HEK293 (cell line): ENCODE measurements around the gene PDSS2.

Source experiments
- CTCF ChIA-PET: fragments of 350-600 bp; formaldehyde crosslinking; extraction: SDS; loops from one replicate; lab custom pipeline; 2021; ENCODE audit warnings: antibody characterized with exemption; lab: Yijun Ruan, JAX
- POLR2A ChIA-PET: fragments of 300-600 bp; formaldehyde crosslinking; extraction: SDS; loops from one replicate; lab custom pipeline; 2020; ENCODE audit warnings: antibody characterized with exemption, inconsistent platforms; lab: Yijun Ruan, JAX
- H3K27ac ChIP-seq: fragments of 200-500 bp; sonication (Bioruptor generic); 2 replicates; pipeline ENCODE4 v1.5.1; 2014; ENCODE audit warnings: low read depth, low read length, control low read depth, inconsistent platforms; ENCODE audit errors: extremely low read depth
- H3K36me3 ChIP-seq, 2 experiments: fragments of 200-500 bp in 1 of 2; sonication (Bioruptor generic) in 1 of 2; 1 replicate in 1 of 2; 2 replicates in 1 of 2; pipeline ENCODE4 v1.5.1; 2014 to 2017; ENCODE audit warnings: inconsistent platforms in 2 of 2, low read length in 2 of 2; ENCODE audit not compliant: control insufficient read depth in 2 of 2, insufficient read depth in 1 of 2
- H3K4me1 ChIP-seq: fragments of 200-500 bp; sonication (Bioruptor generic); 2 replicates; pipeline ENCODE4 v1.5.1; 2014; ENCODE audit warnings: mild to moderate bottlenecking, low read length, inconsistent platforms; ENCODE audit not compliant: control insufficient read depth, insufficient read depth
- H3K4me3 ChIP-seq: 2 replicates; pipeline ENCODE4 v1.5.1; 2011; ENCODE audit warnings: low read depth, mild to moderate bottlenecking, control low read depth, low read length, moderate library complexity
- H3K9me3 ChIP-seq: fragments of 200-500 bp; sonication (Bioruptor generic); 2 replicates; pipeline ENCODE4 v1.5.1; 2014; ENCODE audit warnings: low read depth, low read length, inconsistent platforms; ENCODE audit not compliant: control insufficient read depth, insufficient read depth
- EGR2 ChIP-seq: fragments of 450-650 bp; formaldehyde crosslinking; IDR thresholded peaks from 2 replicates; pipeline ENCODE4 v1.5.1; 2016; ENCODE audit warnings: low read depth, missing biosample characterization, missing genetic modification characterization
- RBAK ChIP-seq: fragments of 450-650 bp; formaldehyde crosslinking; IDR thresholded peaks from 2 replicates; pipeline ENCODE4 v1.5.1; 2016; ENCODE audit warnings: missing biosample characterization, missing genetic modification characterization
- SP7 ChIP-seq: fragments of 450-650 bp; formaldehyde crosslinking; IDR thresholded peaks from 2 replicates; pipeline ENCODE4 v1.5.1; 2016; ENCODE audit warnings: missing biosample characterization, missing genetic modification characterization
- ZBTB1 ChIP-seq: fragments of 450-650 bp; formaldehyde crosslinking; IDR thresholded peaks from 2 replicates; pipeline ENCODE4 v1.5.1; 2016; ENCODE audit warnings: missing biosample characterization, missing genetic modification characterization
- ZBTB17 ChIP-seq: fragments of 450-650 bp; formaldehyde crosslinking; IDR thresholded peaks from 2 replicates; pipeline ENCODE4 v1.5.1; 2016; ENCODE audit warnings: missing biosample characterization, missing genetic modification characterization
- ZBTB49 ChIP-seq: fragments of 450-650 bp; formaldehyde crosslinking; IDR thresholded peaks from 2 replicates; pipeline ENCODE4 v1.5.1; 2016; ENCODE audit warnings: missing biosample characterization, missing genetic modification characterization, low read depth
- ZBTB7A ChIP-seq: fragments of 450-650 bp; formaldehyde crosslinking; IDR thresholded peaks from 2 replicates; pipeline ENCODE4 v1.5.1; 2016; ENCODE audit warnings: low read depth, missing biosample characterization, missing genetic modification characterization
- ZNF114 ChIP-seq: fragments of 450-650 bp; formaldehyde crosslinking; IDR thresholded peaks from 2 replicates; pipeline ENCODE4 v1.5.0; 2017; ENCODE audit warnings: missing biosample characterization, missing genetic modification characterization
- ZNF121 ChIP-seq: fragments of 450-650 bp; formaldehyde crosslinking; IDR thresholded peaks from 2 replicates; pipeline ENCODE4 v1.5.1; 2016; ENCODE audit warnings: missing biosample characterization, missing genetic modification characterization
- ZNF16 ChIP-seq: fragments of 450-650 bp; formaldehyde crosslinking; IDR thresholded peaks from 2 replicates; pipeline ENCODE4 v1.5.1; 2016; ENCODE audit warnings: low read depth, missing biosample characterization, missing genetic modification characterization
- ZNF223 ChIP-seq: fragments of 450-650 bp; formaldehyde crosslinking; IDR thresholded peaks from 2 replicates; pipeline ENCODE4 v1.5.1; 2016; ENCODE audit warnings: missing biosample characterization, missing genetic modification characterization
- ZNF23 ChIP-seq: fragments of 450-650 bp; formaldehyde crosslinking; IDR thresholded peaks from 2 replicates; pipeline ENCODE4 v1.5.1; 2016; ENCODE audit warnings: missing biosample characterization, missing genetic modification characterization, borderline replicate concordance
- ZNF24 ChIP-seq: fragments of 450-650 bp; formaldehyde crosslinking; IDR thresholded peaks from 2 replicates; pipeline ENCODE4 v1.5.1; 2016; ENCODE audit warnings: missing biosample characterization, missing genetic modification characterization
- ZNF280C ChIP-seq: fragments of 450-650 bp; formaldehyde crosslinking; IDR thresholded peaks from 2 replicates; pipeline ENCODE4 v1.5.1; 2016; ENCODE audit warnings: missing biosample characterization, missing genetic modification characterization
- ZNF404 ChIP-seq: fragments of 450-650 bp; formaldehyde crosslinking; IDR thresholded peaks from 2 replicates; pipeline ENCODE4 v1.5.1; 2017; ENCODE audit warnings: missing biosample characterization, missing genetic modification characterization
- ZNF433 ChIP-seq: fragments of 450-650 bp; formaldehyde crosslinking; IDR thresholded peaks from 2 replicates; pipeline ENCODE4 v1.5.1; 2016; ENCODE audit warnings: missing biosample characterization, missing genetic modification characterization, low read depth
- ZNF514 ChIP-seq: fragments of 450-650 bp; formaldehyde crosslinking; IDR thresholded peaks from 2 replicates; pipeline ENCODE4 v1.5.1; 2016; ENCODE audit warnings: missing biosample characterization, missing genetic modification characterization
- ZNF548 ChIP-seq: fragments of 450-650 bp; formaldehyde crosslinking; IDR thresholded peaks from 2 replicates; pipeline ENCODE4 v1.5.1; 2016; ENCODE audit warnings: missing biosample characterization, missing genetic modification characterization
- ZNF560 ChIP-seq: fragments of 450-650 bp; formaldehyde crosslinking; IDR thresholded peaks from 2 replicates; pipeline ENCODE4 v1.5.1; 2017; ENCODE audit warnings: missing biosample characterization, missing genetic modification characterization, borderline replicate concordance
- ZNF561 ChIP-seq: fragments of 450-650 bp; IDR thresholded peaks from 2 replicates; pipeline ENCODE4 v1.5.1; 2018; ENCODE audit warnings: missing biosample characterization, missing genetic modification characterization, borderline replicate concordance
- ZNF610 ChIP-seq: fragments of 450-650 bp; formaldehyde crosslinking; IDR thresholded peaks from 2 replicates; pipeline ENCODE4 v1.5.1; 2016; ENCODE audit warnings: missing biosample characterization, missing genetic modification characterization, borderline replicate concordance
- ZNF623 ChIP-seq: fragments of 450-650 bp; formaldehyde crosslinking; IDR thresholded peaks from 2 replicates; pipeline ENCODE4 v1.5.1; 2016; ENCODE audit warnings: missing biosample characterization, missing genetic modification characterization
- ZNF677 ChIP-seq: fragments of 450-650 bp; IDR thresholded peaks from 2 replicates; pipeline ENCODE4 v1.5.0; 2018; ENCODE audit warnings: missing biosample characterization, mild to moderate bottlenecking, missing genetic modification characterization, moderate library complexity
- TF ChIP-seq, protein P1 (sequence below): fragments of 450-650 bp; formaldehyde crosslinking; IDR thresholded peaks from 2 replicates; pipeline ENCODE4 v1.5.1; 2016; ENCODE audit warnings: missing biosample characterization, missing genetic modification characterization

Gene PDSS2

GRCh38 chr6:107271208-107271790 is 188.1 kb downstream of the PDSS2 start:
- no peak overlapping the region for H3K4me3 ChIP-seq
- H3K27ac ChIP-seq = no peak overlapping the region
- 0 out of 2 replicates have a peak, but pooled peaks have one; percentile 29 for TF ChIP-seq SP7 (tag by site-specific recombination)
- no peak for TF ChIP-seq ZNF23
- H3K4me1 ChIP-seq = no peaks in the 10 kb centered on the region; the same call in 1 of the 2 replicates
- no peaks in the 10 kb centered on the region for H3K36me3 ChIP-seq
- H3K9me3 ChIP-seq = no peaks in the 10 kb centered on the region
- POLR2A ChIA-PET = no interaction called here
- CTCF ChIA-PET = interaction anchor here (0.6 kb wide), 1 partner anchor 39 kb away, joined by 3 read pairs; no protein-coding TSS in a partner anchor

DNA sequence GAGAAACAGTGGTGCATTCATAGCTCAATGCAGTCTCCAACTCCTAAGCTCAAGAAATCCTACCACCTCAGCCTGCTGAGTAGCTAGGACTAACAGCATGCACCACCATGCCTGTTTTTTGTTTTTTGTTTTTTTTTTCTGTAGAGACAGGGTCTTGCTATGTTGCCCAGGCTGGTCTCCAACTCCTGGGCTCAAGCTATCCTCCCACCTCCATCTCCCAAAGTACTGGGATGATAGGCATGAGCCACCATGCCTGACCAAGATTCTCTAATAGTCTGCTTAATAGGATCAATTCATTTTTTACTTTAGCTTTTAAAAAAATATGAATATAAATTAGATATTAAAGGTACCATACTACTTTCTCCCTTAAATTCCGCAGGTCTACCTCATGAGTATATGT is 191.7 kb downstream of the PDSS2 start:
- H3K27ac ChIP-seq = no peak overlapping the region
- H3K36me3 ChIP-seq = no peaks in the 10 kb centered on the region
- H3K9me3 ChIP-seq = no peaks in the 10 kb centered on the region
- TF ChIP-seq ZNF514 (tag by site-specific recombination) (no peak), ZNF121 (tag by site-specific recombination) (0 out of 2 replicates have a peak, but pooled peaks have one; percentile 15)
- POLR2A ChIA-PET = no interaction called here
- H3K4me3 ChIP-seq = no peak overlapping the region
- H3K4me1 ChIP-seq = peaks cover 13% of the 10 kb centered on the region
- CTCF ChIA-PET = interaction anchor here (0.6 to 1.1 kb wide), 3 partner anchors 50 to 491 kb away, joined by 3 to 4 read pairs (median 3); no protein-coding TSS in a partner anchor

- CTCF ChIA-PET = interaction anchor here (0.9 to 1.1 kb wide), 2 partner anchors 26 to 51 kb away, joined by 3 to 4 read pairs; no protein-coding TSS in a partner anchor
- Histone ChIP-seq H3K9me3 (no peaks in the 10 kb centered on the region), H3K4me1 (peaks cover 13% of the 10 kb centered on the region), H3K4me3 (no peak overlapping the region), H3K36me3 (no peaks in the 10 kb centered on the region), H3K27ac (no peak overlapping the region)
- no peak for TF ChIP-seq ZNF24 (tag by site-specific recombination)
- no peak for TF ChIP-seq ZNF16
- no peak for TF ChIP-seq ZNF223
- no peak for TF ChIP-seq ZBTB7A (tag by site-specific recombination)
- no peak for TF ChIP-seq ZNF623 (tag by site-specific recombination)
- no peak for TF ChIP-seq ZBTB49 (tag by site-specific recombination)
- TF ChIP-seq ZNF114 = no peak
- TF ChIP-seq ZNF548 (tag by site-specific recombination) = no peak
- no peak for TF ChIP-seq ZNF677 (tag by site-specific recombination)
- TF ChIP-seq ZNF561 = no peak
- TF ChIP-seq EGR2 (tag by site-specific recombination) = no peak
- no peak for TF ChIP-seq ZBTB1 (tag by site-specific recombination)
- POLR2A ChIA-PET = no interaction called here
These were observed 192.4 kb downstream of the PDSS2 start for GRCh38 chr6:107267006-107267405.

DNA sequence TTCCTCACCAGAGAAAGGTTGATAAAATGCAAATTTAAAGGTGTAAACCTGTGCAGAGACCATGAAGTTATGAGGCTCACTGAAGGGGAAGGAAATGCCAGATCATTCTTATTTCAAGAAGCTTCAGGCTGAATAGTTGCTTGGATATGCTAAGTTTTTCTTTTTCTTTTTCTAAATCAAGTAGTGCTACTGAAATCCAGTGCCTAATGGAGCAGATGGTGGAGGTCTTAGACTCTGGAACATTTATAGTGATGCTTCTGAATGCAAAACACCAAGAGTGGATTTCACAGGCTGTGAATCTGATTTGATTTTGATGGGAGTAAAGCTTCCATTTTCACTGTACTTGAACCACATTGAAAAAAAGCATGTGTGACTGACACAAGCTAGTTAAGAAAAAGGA is 192.8 kb downstream of the PDSS2 start:
- Histone ChIP-seq H3K36me3 (no peaks in the 10 kb centered on the region), H3K4me3 (no peak overlapping the region), H3K4me1 (peaks cover 13% of the 10 kb centered on the region), H3K27ac (no peak overlapping the region), H3K9me3 (no peaks in the 10 kb centered on the region)
- no peak for TF ChIP-seq ZBTB17
- TF ChIP-seq ZNF610 (tag by site-specific recombination) = no peak
- no peak for TF ChIP-seq RBAK
- no peak for TF ChIP-seq ZNF560 (tag by site-specific recombination)
- TF ChIP-seq ZNF280C (tag by site-specific recombination) = no peak
- TF ChIP-seq, protein P1, sequence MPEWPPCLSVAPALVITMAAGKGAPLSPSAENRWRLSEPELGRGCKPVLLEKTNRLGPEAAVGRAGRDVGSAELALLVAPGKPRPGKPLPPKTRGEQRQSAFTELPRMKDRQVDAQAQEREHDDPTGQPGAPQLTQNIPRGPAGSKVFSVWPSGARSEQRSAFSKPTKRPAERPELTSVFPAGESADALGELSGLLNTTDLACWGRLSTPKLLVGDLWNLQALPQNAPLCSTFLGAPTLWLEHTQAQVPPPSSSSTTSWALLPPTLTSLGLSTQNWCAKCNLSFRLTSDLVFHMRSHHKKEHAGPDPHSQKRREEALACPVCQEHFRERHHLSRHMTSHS (tag by site-specific recombination) = no peak
- no peak for TF ChIP-seq ZNF404 (tag by site-specific recombination)
- no peak for TF ChIP-seq ZNF433 (tag by site-specific recombination)
- CTCF ChIA-PET = interaction anchor here (0.5 to 1.1 kb wide), 5 partner anchors 15 to 802 kb away, joined by 3 to 8 read pairs (median 3); no protein-coding TSS in a partner anchor
- POLR2A ChIA-PET = no interaction called here
